NK-92 treated with Interleukin-12 subunit alpha and Interleukin-12 subunit beta, amount 100 ng/mL, for 24 hours (cell line): ENCODE results near the gene NUFIP2.
"Not testable (repeated sequence)": the region's sequence is repeated elsewhere in the genome, so short reads cannot be mapped to it uniquely, and the experiment has no call there.

ENCODE experiments used
- DNase-seq: peaks from one replicate; lab custom pipeline; 2025; lab: John Stamatoyannopoulos, UW

The NUFIP2 gene

DNA sequence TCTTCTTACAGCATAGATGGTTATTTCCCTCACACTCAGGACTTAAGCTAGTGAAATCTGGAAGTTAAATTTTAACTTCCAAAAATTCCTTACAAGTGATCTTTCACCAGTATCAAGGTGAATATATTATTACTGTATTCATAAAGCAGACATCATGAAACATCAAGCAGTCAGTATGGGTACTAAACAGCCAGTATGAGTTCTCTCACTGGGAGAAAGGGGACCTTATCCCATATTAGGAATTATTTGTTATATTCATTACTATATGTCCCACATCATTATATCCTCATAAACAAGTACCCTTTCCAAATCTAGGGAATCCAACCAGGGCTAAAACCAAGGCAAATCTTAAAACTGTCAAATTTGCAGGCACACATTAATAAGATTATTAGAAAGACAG, 15.3 kb downstream of the NUFIP2 start:
- DNase-seq = no peak

DNA sequence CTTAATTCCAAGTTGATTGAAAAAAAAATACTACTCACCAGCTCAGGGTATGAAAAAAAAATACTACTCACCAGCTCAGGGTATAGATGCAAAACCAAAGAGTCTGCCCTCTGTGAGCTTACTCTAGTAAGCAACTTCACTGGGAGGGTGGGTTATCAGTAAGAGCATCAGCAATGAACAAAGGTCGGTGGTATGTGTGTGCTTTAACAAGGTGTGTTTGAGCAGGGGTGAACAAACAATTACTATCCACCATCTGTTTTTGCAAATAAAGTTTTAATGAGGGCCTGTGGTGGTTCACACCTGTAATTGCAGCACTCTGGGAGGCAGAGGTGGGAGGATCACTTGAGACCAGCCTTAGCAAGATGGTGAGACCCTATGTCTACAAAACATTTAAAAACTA, 20.0 kb downstream of the NUFIP2 start:
- no peak for DNase-seq

DNA sequence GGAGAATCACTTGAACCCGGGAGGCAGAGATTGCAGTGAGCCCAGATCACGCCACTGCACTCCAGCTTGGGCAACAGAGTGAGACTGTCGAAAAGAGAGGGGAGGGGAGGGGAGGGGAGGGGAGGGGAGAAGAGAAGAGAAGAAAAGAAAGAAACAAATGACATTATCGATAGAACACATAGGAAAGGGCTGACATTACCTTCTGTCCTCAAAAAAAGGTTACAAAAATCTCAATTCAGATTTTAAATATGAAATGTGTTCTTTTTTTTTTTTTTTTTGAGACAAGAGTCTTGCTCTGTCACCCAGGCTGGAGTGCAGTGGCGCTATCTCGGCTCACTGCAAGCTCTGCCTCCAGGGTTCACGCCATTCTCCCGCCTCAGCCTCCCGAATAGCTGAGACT, 22.0 kb downstream of the NUFIP2 start:
- not testable (repeated sequence) for DNase-seq

DNA sequence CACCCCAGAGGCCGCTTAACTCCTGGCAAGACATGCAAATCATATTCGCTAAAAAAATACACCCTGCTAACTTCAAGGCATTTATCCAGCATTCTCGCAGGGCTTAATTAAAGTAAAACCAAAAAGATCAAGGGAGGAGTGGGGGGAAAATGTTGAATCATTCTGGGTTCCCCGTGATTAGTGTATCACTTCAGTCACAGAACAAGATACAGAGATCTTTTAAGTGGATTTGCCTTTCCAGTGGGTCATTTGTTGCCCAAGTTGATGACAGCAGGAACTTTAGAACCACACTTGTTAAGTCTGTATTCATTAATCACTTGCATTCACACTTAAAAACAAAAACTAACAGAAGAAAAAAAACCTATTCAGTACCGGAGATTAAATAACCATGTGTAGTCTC, 30.0 kb downstream of the NUFIP2 start:
- no peak for DNase-seq

DNA sequence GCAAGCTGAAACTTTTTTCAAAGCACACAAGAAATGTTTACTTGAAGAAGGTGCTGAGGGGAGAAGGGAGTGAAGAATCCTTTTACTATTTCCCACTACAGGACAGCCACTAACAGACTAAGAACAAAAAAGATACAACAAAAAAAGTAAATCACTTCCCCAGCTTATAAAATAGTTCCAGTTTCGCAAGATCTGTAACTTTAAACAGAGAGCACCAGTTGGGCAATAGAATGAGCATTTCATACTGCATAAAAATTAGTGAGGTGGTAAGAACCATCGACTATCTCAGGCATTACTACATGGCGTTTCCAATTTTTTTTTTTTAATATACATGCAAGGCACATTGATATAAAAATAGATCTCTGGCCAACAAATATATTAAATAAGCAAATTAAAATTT, 36.2 kb downstream of the NUFIP2 start:
- DNase-seq = no peak

DNA sequence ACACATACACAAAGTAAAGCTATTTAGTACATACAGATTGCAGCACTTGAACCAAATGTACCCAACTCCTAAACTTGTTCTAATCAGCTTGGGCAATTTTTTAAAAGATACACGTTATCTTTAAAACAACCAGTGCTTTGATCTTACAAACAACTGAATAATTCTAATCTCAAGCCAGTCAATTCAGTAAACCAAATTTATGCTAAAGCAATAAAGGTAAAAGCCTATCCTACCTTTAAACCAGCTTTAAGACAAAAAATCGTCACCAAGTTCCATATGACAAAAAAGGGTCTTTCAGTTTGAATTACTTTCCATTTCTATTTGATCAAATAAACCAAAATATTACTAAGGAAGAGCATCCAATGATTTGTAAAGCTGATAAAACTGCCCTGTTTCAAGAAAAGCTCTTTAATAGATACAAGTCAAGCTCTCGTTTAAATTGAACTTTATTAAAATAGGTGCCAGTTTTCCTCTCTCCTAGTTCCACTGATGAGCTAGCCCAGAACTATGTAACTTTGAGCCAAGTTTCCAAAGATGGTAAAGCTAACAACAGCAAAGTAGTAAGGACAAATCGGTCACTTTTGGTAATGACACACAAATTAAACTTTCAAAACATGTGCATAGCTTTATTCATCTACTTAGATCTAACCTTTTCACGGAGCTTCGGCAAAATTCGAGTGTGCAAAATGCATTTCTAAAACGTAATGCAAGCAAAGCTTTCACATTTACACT, 37.0 kb downstream of the NUFIP2 start:
- DNase-seq = no peak

DNA sequence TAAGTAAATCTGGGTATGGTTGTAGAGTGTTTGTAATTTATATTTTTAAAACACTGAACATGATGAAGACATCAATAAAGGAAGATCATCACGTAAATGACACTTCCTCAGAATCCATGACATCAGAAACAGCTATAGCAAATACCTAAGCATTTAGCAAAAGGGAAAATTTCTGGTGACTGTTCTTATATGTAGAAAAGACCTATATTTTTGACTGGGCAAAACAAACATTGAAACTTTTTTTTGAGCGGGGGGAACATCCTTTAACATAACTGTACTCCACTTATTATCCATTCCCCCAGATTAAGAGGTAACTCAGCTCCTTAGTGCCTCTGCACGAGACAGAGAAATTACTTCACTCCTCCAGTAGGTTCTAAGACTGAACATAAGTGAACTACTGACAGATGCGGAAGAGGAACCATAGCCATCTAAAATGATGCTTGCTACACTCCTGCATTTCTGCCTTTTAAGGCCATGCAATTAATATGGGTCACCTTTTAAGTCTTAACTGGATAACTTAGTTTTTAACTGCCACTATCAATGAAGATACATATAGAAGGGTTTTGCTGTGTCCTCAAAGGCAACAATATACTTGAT, 37.9 kb downstream of the NUFIP2 start:
- no peak for DNase-seq

DNA sequence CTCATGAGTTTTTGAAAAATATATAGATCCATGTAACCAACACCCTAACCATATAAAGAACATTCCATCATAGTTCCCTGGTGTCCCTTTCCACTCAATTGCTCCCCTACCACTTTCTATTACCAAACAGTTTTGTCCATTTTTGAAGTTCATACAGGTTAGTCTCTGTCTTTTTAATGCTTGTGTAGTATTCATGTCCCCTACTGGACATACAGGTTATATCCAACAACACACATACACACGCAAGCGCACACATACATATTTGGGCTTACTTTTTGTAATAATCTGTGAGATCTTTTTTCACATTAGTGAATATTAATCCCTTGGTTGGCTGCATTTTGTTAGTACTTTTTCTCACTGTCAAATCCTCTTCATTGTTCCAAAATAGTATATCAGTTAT, 40.9 kb downstream of the NUFIP2 start:
- no peak for DNase-seq

DNA sequence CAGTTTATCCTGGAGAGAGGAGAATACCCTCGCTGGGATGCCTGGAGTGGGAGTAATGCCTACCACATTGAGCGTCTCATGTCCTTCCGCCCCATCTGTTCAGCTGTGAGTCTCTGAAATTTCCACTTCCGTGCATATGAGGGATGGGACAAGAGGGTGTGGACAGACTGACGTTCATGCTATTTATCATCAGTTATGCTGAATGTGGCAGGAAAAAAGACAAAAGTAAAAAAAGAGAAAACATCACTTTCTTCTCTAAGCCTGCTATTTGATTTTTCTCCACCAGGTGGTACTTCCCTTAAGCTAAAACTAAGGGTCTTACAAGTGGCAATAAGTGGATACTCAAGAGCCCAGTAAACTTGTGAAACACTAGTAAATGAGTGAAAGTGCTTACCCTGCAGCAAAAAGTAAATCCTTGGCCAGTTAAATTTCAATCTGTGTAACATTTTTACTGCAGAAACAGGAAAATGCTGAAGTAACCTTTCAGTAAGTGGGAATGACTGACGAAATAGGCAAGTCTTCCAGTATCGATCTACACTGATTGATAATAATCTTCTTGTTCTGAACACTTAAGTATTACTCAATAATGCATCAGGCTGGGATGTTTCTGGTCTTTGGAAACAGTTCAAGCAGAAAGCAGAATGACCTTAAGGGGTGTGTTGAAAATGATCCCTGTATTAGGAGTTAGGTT, 41.7 kb downstream of the NUFIP2 start:
- no peak for DNase-seq

DNA sequence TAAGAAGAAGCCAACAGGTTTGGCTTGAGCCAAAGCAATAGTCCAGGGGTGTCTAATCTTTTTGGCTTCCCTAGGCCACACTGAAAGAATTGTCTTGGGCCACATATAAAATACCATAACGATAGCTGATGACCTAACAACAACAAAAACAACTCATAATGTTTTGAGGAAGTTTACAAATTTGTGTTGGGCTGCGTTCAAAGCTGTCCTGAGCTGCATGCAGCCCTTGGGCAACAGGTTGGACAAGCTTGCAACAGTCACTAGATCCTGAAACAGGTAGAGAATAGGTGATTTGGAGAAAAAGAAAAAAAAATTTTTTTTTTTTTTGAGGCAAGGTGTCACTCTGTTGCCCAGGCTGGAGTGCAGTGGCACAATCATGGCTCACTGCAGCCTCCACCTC, 42.8 kb downstream of the NUFIP2 start:
- no peak for DNase-seq

DNA sequence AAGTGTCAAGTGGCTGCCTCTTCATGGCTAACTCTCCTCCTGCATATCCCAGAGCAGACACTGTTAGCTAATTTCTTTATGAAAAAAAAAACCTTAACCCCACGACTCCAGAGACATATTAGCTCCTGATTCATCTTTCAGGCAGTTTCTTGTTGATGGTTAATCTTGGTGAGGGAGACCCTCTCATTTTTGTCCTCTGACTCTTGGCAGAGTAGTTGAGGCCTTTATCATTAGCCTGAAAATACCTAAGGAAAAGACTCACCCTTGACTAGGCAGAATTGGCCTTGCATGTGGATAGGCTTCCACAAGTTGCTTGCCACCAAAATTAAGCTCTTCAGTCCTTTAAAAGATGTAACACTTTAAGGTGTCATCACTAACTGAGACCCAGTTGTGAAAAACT, 43.3 kb downstream of the NUFIP2 start:
- no peak for DNase-seq

DNA sequence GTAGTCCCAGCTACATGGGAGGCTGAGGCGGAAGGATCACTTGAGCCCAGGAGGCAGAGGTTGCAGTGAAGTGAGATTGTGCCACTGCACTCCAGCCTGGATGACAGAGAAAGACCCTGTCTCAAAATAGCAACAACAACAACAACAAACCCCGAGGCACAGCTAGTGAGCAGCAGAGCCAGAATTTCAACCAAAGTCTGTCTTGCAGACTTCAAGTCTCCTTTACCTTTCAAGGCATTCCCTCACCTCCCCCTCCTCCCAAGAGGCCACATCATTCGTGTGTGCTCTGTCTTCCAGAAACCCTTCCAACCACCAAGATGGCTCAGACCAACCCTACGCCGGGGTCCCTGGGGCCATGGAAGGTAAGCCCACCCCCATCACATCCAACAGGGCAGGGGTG, 45.1 kb downstream of the NUFIP2 start:
- no peak for DNase-seq

DNA sequence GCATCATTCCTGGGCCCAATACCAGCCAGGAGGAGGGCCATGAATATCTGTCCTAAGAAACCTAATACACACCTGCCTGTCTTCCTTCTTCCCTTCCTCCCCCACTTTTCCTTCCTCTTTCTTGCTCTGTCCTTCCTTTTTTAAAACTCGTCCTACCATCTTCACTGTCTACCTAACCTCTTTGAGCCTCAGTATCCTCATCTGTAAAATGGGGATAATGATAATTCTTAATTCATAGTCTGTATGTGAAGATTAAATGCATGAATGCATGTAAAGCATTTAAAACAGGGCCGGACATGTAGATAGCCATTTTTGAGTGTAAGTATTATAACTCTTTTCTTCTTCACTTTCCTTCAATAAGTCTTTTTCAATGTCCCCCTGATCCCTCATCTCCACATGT, 46.7 kb downstream of the NUFIP2 start:
- DNase-seq = no peak

DNA sequence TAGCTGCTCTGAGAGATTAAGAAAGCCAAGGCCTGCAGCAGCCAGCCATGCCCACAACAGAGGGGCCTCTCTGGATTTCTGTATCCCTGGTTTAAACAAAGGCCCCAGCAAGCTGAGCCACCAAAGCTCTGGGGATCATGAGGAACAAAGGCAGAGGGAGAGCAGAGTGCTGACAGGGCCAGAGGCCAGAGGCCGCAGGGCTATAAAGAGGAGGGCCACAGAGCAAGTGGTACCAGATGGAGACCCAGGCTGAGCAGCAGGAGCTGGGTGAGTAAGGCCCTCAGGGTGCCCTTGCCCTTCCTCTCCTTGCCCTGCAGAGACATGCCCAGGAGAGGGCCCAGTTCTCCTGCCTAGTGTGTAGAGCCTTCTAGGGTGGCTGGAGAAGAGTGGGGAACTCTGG, 47.3 kb downstream of the NUFIP2 start, which contains the start of gene CRYBA1:
Gene CRYBA1, plus strand, starts transcription at position 232 of the 400 bp plus-strand sequence. Its CDS starts 5 bp downstream, at position 237.
- no peak for DNase-seq

DNA sequence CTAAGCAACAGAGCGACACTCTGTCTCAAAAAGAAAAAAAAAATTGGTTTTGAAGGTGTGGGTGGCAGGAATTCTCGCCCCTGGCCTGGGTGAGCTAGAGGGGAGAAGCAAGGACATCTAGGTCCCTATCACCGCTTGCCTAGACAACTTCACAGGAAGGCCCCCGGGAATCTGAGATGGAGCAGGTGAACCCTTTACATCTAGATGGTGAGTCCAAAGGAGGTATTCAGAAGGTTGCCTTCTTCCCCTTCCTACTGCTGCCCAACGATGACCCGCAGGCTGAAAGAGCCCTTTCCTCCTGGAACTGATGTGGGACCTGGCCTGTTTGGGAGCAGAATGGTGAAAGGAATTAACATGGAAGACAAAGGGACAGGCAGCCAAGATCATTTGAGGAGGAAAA, 48.5 kb downstream of the NUFIP2 start:
- DNase-seq = no peak

DNA sequence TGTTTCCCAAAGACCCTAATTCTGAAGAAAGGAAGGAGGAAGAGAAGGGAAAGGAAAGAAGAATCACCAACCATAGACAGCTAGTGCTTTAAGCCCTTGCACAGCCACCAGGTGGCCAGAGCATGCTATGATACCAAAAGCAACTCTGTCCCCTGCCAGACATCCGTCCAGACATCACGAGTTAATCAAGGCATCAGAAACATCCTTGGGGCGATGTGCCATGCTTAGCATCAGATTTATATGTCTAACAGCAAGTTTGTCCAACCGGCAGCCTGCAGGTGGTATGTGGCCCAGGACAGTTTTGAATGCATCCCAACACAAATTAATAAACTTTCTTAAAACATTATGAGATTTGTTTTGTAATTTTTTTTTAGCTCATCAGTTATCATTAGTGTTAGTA, 50.2 kb downstream of the NUFIP2 start:
- no peak for DNase-seq

DNA sequence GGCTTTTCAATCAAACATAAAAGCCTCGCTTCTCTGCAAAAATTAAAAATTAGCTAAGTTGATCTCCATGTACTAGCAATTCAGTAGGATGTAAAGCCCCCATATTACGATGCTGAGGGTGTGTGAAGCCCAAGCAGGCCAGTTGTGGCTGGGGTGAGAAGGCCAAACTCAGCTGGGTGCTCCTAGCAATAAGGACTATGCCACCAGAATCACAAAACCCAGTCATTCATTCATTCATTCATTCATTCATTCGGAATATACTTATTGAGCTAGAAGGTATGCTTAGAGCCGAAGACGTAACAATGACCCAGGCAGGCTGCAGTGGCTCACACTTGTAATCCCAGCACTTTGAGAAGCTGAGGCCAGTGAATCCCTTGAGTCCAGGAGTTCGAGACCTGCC, 51.2 kb downstream of the NUFIP2 start:
- DNase-seq = no peak

DNA sequence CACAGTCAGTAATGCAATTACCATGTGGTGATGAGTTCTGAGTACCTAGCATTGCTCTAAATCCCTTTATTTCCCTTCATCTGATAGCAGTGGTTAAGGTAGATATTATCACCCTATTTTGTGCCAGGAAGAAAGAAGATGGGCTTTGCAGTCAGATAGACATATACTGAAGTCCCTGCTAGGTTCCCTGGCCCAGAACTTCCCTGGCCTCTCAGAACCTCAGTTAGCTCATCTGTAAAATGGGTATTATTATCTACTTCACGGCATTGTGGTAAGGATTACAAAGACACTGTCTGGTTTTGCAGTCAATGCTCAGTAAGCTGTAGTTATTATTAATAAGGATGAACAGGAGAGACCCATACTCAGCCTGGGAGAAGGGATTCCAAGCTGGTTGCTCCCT, 51.9 kb downstream of the NUFIP2 start:
- DNase-seq = no peak

DNA sequence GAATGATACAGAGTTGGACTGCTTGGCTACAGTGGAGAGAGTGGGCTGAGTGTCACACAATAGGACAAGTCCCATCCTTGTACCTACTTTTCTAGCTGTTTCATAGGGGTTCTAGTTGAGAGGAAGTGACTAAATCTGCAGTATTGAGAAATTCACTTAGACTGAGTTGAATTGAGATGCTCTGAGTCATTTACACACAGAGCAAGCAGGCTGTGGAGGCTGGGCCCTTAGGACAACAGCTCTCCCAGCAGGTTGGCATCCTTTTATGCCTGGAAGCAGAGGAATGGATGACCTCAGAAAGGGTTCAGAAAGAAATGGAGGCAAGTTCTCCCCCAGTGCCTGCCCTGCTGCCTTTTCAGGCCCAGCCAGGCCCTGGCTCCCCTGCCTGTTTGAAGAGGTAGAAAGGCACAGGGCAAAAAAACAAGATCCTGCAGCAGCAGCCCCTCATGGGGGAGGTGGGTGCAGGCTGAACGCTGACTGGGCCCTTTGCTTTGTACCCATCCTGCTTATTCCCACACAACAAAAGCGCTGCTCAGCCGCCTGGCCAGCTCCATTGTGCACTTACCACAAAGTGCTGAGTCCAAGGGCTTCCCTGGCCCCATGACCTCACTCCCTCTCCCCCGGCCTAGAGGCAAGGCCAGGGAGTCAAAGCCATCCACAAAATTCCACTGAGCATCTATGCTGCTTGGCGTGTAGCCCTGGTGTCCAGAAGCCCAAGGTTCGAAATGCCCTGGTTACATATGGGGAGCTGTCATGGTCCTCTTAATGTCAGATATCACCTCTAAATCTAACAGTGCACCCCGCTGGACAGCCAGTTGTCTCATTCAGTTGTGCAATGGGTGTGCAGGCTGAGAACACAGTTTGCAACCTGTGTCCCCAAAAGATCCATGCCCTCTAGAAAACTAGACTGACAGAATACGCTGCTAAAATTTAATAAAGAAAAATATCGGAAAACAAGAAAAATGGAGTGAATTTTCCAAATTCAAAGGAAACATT, 52.7 kb downstream of the NUFIP2 start:
- peak; percentile 44 for DNase-seq

DNA sequence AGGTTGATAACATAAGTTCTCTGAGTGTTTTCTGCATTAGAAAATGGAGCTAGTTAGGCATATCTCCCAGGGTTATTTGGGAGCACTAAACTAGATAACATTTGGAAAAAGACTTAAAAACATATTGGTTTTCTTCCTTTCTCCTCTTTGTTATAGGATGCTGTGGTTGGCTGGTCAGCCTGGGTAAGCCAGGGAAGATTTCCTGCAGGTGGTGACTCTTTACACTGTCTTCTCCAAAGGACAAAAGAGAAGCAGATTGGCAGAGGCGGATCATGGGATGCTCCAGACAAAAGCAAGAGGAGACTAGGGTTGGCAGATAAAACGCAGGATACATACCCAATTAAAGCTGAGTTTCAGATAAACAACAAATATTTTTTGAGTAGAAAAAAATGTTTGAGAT, 53.5 kb downstream of the NUFIP2 start:
- DNase-seq = no peak

DNA sequence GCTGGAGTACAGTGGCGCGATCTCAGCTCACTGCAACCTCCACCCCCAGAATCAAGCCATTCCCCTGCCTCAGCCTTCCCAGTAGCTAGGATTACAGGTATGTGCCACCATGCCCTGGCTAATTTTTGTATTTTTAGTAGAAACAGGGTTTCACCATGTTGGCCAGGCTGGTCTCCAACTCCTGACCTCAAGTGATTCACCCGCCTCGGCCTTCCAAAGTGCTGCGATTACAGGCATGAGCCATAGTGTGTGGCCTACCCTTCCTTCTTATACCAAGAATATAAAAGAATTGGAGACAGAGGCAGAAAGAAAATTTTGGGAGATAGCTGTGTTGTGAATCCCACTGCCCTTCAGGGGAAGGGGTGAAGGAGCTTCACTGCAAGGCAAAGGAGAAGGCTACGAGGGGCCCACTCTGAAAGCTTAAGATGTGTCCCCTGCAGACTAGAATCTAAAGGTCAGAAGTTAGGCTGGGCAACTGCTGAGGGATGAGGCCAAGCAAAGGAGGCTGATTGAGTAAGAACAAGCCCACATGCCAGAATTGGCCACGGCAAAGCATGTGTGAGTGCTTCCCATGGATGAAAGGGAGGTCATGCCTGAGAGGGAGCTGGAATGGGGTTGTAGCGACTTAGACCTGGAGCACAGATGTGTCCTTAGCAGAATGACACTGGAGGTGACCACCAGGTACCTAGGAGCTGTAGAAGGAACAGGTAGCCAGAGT, 55.7 kb downstream of the NUFIP2 start:
- DNase-seq = peak; percentile 12
